Calu3 (cell line): ENCODE results near the gene SOX10. TPM values are rescaled to one million over a fixed set of nuclear protein-coding genes. Genes with fewer than 3 reads are reported as not detected.

Experiments used
- Bru-seq: library from RNA; stranded (reverse); fragments of 400-500 nt; gene quantifications from one replicate; lab custom pipeline; 2021; lab: Mats Ljungman, UMichigan
- BruChase-seq, 2 experiments: library from RNA; stranded (reverse); fragments of 400-500 nt; gene quantifications; one replicate each; lab custom pipeline; 2021; lab: Mats Ljungman, UMichigan
- BruUV-seq: library from RNA; stranded (reverse); fragments of 400-500 nt; replicated peaks from 2 replicates; lab custom pipeline; 2021; lab: Mats Ljungman, UMichigan
- CTCF ChIA-PET: fragments of 300-600 bp; sonication (Branson Sonifier 250); formaldehyde crosslinking; loops from one replicate; lab custom pipeline; 2022; ENCODE audit warnings: antibody characterized with exemption; lab: Charles Lee
- DNase-seq: peaks from one replicate; pipeline ENCODE4 v3.0.0; 2022
- H3K27ac Mint-ChIP-seq: one replicate; pipeline ENCODE4 v1.8.0; 2022; ENCODE audit warnings: mixed read lengths; ENCODE audit not compliant: unreplicated experiment
- H3K27me3 Mint-ChIP-seq: one replicate; pipeline ENCODE4 v1.8.0; 2022; ENCODE audit warnings: mixed read lengths; ENCODE audit not compliant: unreplicated experiment
- H3K36me3 Mint-ChIP-seq: one replicate; pipeline ENCODE4 v1.8.0; 2022; ENCODE audit warnings: mild to moderate bottlenecking, moderate library complexity, mixed read lengths; ENCODE audit not compliant: insufficient read depth, unreplicated experiment
- H3K4me1 Mint-ChIP-seq: one replicate; pipeline ENCODE4 v1.8.0; 2022; ENCODE audit warnings: mild to moderate bottlenecking, low read depth, mixed read lengths; ENCODE audit not compliant: unreplicated experiment
- H3K4me3 Mint-ChIP-seq: one replicate; pipeline ENCODE4 v1.8.0; 2022; ENCODE audit warnings: mild to moderate bottlenecking, low read depth, moderate library complexity, mixed read lengths; ENCODE audit not compliant: unreplicated experiment
- H3K9me3 Mint-ChIP-seq: one replicate; pipeline ENCODE4 v1.8.0; 2022; ENCODE audit warnings: low read depth, mixed read lengths; ENCODE audit not compliant: unreplicated experiment
- intact Hi-C: fragments of 100-400 bp; cut with micrococcal nuclease; formaldehyde crosslinking; loops from one replicate; pipeline ENCODE4 v1.10.0; 2022; ENCODE audit not compliant: unreplicated experiment
- long read RNA-seq: library from polyadenylated mRNA; stranded (forward); transcript quantifications from one replicate; pipeline ENCODE4 v2.0.0, GENCODE V29; 2022
- total RNA-seq: library from RNA; stranded (reverse); gene quantifications from 2 replicates; pipeline ENCODE4 v1.2.3, GENCODE V29; 2022
- TF ChIP-seq, protein P1 (sequence below): fragments of 200-600 bp; IDR thresholded peaks from one replicate; pipeline ENCODE4 v1.8.0; 2022; ENCODE audit warnings: antibody characterized with exemption; ENCODE audit not compliant: unreplicated experiment

The SOX10 gene
- total RNA-seq (not detected in 2 replicates), Bru-seq, nascent RNA (not detected), BruChase-seq, experiment 1, labeled RNA remaining after a 6-hour chase (not detected), BruChase-seq, experiment 2, labeled RNA remaining after a 2-hour chase (not detected)
- long read RNA-seq, result 0 reads

DNA sequence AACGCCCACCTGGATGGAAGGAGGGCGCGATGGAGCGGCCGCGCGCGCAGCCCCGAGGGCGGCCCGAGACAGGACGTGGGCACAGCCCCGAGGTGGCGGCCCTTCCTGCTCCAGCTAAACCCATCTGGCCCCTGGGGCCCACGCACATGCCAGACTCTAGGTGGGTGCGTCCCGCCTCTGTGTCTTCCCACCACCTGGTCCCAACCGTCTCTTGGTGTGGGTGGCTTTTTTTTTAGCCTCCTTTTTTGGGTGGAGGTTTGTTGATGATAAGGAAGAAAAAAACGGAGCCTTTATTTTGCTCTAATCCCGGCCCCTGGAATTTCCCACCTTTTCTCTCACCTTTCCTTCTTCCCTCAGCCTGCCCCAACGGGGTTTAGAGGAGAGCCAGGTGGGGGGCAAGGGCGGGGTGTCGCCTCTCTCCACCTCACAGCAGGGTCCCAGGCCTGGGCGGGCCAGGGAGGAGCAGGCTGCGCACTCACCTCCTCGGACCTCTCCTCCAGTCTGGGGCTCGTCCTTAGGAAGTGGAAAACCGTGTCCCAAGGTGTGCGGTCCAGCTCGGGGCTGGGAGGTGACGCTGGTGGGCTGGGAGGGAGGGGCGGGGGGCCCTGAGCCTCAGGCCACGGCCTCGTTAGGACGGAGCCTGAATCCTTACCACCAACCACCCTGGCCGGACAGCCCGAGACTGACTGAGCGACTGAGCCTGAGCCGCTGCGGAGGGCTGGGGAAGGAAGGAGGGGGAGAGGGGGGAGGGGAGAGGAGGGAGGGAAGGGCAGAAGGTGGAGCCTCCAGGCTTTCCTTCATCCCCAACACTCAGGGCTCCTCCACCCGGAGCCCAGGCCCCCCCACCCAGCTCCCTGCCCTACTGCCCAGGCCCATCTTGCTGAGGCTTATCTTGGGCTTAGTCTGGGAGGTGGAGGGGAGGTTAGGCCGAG, at the start of gene SOX10:
SOX10 (minus strand) TSS at position 696 of the 932 bp plus-strand sequence. CDS start 771 bp downstream, outside the sequence.
- TF ChIP-seq, protein P1, sequence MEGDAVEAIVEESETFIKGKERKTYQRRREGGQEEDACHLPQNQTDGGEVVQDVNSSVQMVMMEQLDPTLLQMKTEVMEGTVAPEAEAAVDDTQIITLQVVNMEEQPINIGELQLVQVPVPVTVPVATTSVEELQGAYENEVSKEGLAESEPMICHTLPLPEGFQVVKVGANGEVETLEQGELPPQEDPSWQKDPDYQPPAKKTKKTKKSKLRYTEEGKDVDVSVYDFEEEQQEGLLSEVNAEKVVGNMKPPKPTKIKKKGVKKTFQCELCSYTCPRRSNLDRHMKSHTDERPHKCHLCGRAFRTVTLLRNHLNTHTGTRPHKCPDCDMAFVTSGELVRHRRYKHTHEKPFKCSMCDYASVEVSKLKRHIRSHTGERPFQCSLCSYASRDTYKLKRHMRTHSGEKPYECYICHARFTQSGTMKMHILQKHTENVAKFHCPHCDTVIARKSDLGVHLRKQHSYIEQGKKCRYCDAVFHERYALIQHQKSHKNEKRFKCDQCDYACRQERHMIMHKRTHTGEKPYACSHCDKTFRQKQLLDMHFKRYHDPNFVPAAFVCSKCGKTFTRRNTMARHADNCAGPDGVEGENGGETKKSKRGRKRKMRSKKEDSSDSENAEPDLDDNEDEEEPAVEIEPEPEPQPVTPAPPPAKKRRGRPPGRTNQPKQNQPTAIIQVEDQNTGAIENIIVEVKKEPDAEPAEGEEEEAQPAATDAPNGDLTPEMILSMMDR, result no peak
- Mint-ChIP-seq H3K27me3 (no peaks in the 10 kb centered on the region), H3K9me3 (no peaks in the 10 kb centered on the region), H3K4me3 (no peak within 1 kb of the TSS), H3K27ac (no peak within 1 kb of the TSS), H3K36me3 (no peaks in the 10 kb centered on the region), H3K4me1 (no peaks in the 10 kb centered on the region)
- intact Hi-C loops, result no loop called here
- CTCF ChIA-PET, result no interaction called here
- BruUV-seq, result no TSS peak
- DNase-seq, result no peak

DNA sequence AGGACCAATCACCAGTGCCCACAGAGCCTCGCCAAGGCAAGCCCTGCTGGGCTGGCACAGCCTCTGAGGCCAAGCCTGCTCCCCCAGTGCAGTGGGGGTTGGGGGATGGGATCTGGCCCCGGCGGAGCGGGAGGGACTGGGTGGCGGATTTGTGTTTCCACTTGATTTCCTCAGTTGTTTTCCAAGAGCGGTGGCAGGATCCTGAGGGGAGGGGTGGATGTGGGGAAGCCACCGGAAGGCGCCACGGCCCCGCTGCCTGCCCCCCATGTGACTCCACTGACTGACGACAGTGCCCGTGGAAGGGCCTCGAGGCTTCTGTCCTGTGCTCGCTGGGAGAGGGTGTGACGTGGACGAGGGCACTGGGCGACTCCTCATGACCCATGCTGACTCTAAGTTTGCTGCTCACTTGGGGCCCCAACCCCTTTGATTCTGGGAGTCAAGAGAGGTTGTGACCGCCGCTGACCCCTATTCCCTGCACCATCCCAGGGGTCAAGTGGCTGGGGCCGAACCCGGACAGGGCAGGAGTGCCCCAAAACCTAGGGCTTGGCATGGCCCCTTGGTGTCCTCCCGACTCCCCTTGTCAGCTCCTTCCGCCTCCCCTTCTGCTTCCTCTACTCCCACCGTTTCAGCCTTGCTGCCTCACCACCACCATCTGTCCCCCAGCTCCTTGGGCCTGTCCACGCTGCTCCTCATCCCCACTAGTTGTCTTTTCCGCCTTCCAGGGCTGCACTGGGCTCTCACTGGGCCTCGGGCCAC, 49.3 kb upstream of the SOX10 start:
- H3K27me3 Mint-ChIP-seq, result peaks cover 14% of the 10 kb centered on the region
- H3K27ac Mint-ChIP-seq, result peak overlapping the region; percentile 64
- intact Hi-C loops, result no loop called here
- peaks cover 13% of the 10 kb centered on the region for H3K36me3 Mint-ChIP-seq
- H3K4me1 Mint-ChIP-seq, result peaks cover 18% of the 10 kb centered on the region
- H3K4me3 Mint-ChIP-seq, result peak overlapping the region; percentile 1
- H3K9me3 Mint-ChIP-seq, result no peaks in the 10 kb centered on the region
- TF ChIP-seq, protein P1, result no peak
- BruUV-seq, result no TSS peak
- CTCF ChIA-PET, result interaction anchor here (0.7 to 1.8 kb wide), 2 partner anchors 15 to 19 kb away, joined by 3 to 12 read pairs; no protein-coding TSS in a partner anchor
- DNase-seq, result no peak

DNA sequence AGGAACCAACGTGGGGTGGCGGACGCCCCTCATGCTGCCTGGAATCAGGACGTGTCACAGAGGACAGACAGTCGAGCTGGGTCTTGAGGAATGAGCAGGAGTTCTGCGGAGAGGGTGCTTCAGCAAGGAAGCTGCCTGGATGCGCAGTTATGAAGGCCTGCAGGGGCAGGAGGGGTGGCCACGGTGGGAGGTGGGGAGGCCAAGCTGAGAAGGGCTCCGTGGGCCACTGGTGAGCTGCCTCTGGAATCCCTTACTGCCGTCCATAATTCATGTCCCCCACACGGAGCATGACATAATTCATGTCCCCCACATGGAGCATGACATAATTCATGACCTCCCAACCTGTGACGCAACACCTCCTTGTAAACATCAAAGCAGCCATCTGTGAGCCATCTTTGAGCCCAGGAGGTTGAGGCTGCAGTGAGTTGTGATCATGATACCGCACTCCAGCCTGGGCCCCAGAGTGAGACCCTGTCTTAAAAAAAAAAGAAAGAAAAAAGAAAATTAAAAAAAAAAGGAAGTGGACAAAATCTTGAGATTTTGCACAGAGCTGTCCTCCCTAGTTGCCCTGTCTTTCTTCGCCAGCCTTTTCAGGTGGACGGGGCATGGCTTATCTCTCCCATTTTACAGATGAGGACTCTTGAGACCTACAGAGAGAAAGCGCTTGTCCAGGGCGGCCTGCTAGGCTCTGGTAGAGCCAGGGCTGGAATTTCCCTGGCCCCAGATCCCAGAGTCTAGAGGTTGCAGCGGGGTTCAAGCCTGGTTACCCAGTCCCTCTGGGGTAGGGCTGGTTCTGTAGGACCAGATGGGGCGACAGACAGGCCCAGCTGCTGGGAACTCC, 48.5 kb upstream of the SOX10 start:
- peaks cover 22% of the 10 kb centered on the region for H3K27me3 Mint-ChIP-seq
- no peak overlapping the region for H3K27ac Mint-ChIP-seq
- TF ChIP-seq, protein P1, result no peak
- H3K4me3 Mint-ChIP-seq, result no peak overlapping the region
- H3K4me1 Mint-ChIP-seq, result peaks cover 18% of the 10 kb centered on the region
- peaks cover 13% of the 10 kb centered on the region for H3K36me3 Mint-ChIP-seq
- no peak for DNase-seq
- intact Hi-C loops, result no loop called here
- no peaks in the 10 kb centered on the region for H3K9me3 Mint-ChIP-seq
- CTCF ChIA-PET, result interaction anchor here (1.3 kb wide), 1 partner anchor 19 kb away, joined by 4 read pairs; no protein-coding TSS in a partner anchor
- no TSS peak for BruUV-seq

DNA sequence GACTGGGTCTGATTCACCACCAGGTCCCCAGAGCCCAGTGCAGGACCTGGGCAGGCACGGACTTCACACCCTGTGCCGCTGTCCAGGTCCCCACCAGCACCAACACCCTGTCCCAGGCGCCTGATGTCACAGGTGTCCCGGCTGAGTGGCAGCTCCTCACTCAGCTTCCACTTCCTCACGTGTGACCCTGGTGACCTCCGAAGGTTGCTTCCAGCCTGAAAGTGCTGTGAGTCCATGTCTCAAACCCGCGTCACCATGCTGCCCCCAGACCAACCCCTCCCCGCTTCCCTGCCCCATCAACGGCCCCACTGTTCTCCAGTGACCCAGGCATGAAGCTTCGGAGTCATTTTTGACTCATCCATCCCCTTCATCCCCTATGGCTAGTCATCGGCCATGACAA, 47.1 kb upstream of the SOX10 start:
- H3K27me3 Mint-ChIP-seq, result peaks cover 34% of the 10 kb centered on the region
- DNase-seq, result no peak
- CTCF ChIA-PET, result no interaction called here
- TF ChIP-seq, protein P1, result no peak
- intact Hi-C loops, result no loop called here
- H3K4me3 Mint-ChIP-seq, result no peak overlapping the region
- H3K9me3 Mint-ChIP-seq, result no peaks in the 10 kb centered on the region
- H3K27ac Mint-ChIP-seq, result no peak overlapping the region
- no TSS peak for BruUV-seq
- H3K4me1 Mint-ChIP-seq, result peaks cover 18% of the 10 kb centered on the region
- H3K36me3 Mint-ChIP-seq, result peaks cover 13% of the 10 kb centered on the region
